Gastrocnemius medialis (tissue), 4 donors: ENCODE data around the gene PAK4.

Source experiments
- POLR2A ChIP-seq, 2 donors: fragments of 450-650 bp; IDR thresholded peaks; one replicate each; pipeline ENCODE4 v1.6.1; 2017; ENCODE audit warnings: antibody characterized with exemption in 2 of 2, mild to moderate bottlenecking in 2 of 2, moderate library complexity in 2 of 2
- TF ChIP-seq, protein P1 (sequence below), 5 experiments: fragments of 450-650 bp in 3 of 5; fragments of 200-600 bp in 2 of 5; sonication (generic) in 2 of 5; IDR thresholded peaks in 4 of 5; conservative IDR thresholded peaks in 1 of 5; 1 replicate in 4 of 5; 2 replicates in 1 of 5; pipeline ENCODE4 v1.5.1; 2016 to 2019; ENCODE audit warnings: antibody characterized with exemption in 5 of 5, mild to moderate bottlenecking in 3 of 5, moderate library complexity in 3 of 5

DNA sequence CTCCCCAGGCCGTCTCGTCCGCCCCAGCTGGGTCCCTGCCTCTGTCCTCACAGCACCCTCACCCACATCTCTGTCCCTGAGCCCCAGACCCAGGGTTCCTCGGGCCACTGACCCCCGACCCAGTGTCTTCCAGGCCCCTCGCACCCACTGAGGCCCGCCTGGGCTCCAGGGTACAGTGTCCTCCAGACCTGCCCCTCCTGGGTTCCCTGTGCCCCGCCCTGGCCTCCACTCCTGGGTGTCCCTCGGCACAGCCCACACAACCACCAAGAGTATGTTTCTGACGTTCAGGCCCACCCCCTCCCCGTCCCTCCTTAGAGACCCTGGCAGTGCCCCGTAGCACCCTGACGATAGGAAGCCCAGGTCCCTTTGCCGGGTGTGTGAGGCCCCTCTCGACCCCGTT, 48.6 kb downstream of the PAK4 start:
- no peak for TF ChIP-seq POLR2A (IDR thresholded peaks at IDR 0.05)
- TF ChIP-seq, protein P1, sequence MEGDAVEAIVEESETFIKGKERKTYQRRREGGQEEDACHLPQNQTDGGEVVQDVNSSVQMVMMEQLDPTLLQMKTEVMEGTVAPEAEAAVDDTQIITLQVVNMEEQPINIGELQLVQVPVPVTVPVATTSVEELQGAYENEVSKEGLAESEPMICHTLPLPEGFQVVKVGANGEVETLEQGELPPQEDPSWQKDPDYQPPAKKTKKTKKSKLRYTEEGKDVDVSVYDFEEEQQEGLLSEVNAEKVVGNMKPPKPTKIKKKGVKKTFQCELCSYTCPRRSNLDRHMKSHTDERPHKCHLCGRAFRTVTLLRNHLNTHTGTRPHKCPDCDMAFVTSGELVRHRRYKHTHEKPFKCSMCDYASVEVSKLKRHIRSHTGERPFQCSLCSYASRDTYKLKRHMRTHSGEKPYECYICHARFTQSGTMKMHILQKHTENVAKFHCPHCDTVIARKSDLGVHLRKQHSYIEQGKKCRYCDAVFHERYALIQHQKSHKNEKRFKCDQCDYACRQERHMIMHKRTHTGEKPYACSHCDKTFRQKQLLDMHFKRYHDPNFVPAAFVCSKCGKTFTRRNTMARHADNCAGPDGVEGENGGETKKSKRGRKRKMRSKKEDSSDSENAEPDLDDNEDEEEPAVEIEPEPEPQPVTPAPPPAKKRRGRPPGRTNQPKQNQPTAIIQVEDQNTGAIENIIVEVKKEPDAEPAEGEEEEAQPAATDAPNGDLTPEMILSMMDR (IDR thresholded peaks at IDR 0.05 in 4 of 5, conservative IDR thresholded peaks at IDR 0.05 in 1 of 5): no peak
